Central memory CD8-positive, alpha-beta T cell (primary cell): ENCODE results near the gene COPB2.
A peak's percentile ranks its signal among the peaks of the same experiment; 100 is the strongest.

Experiments used
- ATAC-seq: fragments of 150-1000 bp; cut with Tn5 transposase; replicated peaks from 2 replicates; pipeline ENCODE4 v1.10.0; 2022; ENCODE audit warnings: mild to moderate bottlenecking, moderate FRiP score, moderate number of reproducible peaks; ENCODE audit not compliant: poor library complexity, severe bottlenecking; ENCODE audit errors: extremely low read depth
- DNase-seq, 2 donors: peaks; one replicate each; pipeline ENCODE4 v3.0.0; 2021; ENCODE audit warnings: low spot score in 2 of 2
- H3K27ac Mint-ChIP-seq: one replicate; pipeline ENCODE4 v1.8.0; 2022; ENCODE audit warnings: low read depth, mild to moderate bottlenecking, moderate library complexity, mixed read lengths
- H3K27me3 Mint-ChIP-seq: one replicate; pipeline ENCODE4 v1.8.0; 2022; ENCODE audit warnings: mixed read lengths
- H3K36me3 Mint-ChIP-seq: one replicate; pipeline ENCODE4 v1.8.0; 2022; ENCODE audit warnings: mild to moderate bottlenecking, moderate library complexity, mixed read lengths; ENCODE audit not compliant: insufficient read depth
- H3K4me1 Mint-ChIP-seq: one replicate; pipeline ENCODE4 v1.8.0; 2022; ENCODE audit warnings: mixed read lengths
- H3K4me3 Mint-ChIP-seq: one replicate; pipeline ENCODE4 v1.8.0; 2022; ENCODE audit warnings: mild to moderate bottlenecking, moderate library complexity, mixed read lengths
- H3K9me3 Mint-ChIP-seq: one replicate; pipeline ENCODE4 v1.8.0; 2022; ENCODE audit warnings: mixed read lengths

The COPB2 gene

DNA sequence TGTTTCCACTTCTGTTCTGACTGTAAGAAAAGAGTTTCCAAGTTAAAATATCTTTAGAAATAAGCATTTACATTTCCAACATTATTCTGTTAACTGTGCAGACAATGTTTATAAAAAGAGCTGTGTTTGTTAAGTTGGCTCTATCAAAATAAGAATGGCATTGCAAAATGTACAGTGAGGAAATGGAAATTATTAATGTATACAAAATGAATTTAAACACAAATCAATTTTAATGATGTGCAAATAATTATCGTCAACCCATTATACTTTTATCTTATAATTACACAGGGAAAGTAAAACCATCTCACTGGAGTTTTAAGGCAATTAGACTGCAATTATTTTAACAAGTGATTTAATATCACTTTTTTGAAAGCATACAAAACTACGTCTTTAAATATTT, 28.2 kb downstream of the COPB2 start:
- peaks cover 18% of the 10 kb centered on the region for H3K4me1 Mint-ChIP-seq
- ATAC-seq: no peak
- H3K27me3 Mint-ChIP-seq: no peaks in the 10 kb centered on the region
- H3K36me3 Mint-ChIP-seq: peaks cover 71% of the 10 kb centered on the region
- no peaks in the 10 kb centered on the region for H3K9me3 Mint-ChIP-seq
- no peak overlapping the region for H3K27ac Mint-ChIP-seq
- DNase-seq: no peak
- no peak overlapping the region for H3K4me3 Mint-ChIP-seq

DNA sequence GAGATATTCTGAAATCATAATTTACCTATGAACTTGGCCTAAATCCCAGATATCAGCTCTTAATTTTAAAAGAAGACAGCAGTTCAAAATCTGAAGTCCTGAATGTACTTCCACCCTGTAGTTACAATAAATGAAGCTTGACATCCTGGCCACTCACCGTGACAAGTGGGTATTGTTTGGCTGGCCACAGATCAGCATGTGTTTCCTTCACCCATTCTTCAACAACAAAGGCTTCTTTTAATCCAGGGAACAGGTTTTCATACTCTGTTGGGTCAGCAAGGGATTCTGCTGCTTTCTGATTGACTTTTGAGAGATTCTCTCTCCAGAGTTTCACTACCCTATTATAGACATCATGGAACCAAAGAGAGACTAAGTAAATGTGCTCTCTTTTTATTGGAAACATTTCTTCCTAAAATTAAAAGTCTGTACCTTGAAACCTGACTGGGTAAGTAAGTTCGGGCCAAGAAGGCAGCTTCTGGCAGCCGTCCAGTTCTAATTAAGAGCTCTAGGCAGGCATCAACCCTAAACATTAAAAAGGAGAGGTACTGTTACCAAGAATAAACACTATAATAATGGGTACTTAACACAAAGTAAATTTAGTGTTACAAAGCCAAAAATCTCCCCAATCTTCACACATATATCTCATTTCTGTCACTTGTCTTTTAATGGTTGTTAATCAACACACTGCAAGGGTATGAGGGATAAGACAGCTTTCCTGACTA, 30.4 kb downstream of the COPB2 start:
- Mint-ChIP-seq H3K4me1 (peaks cover 16% of the 10 kb centered on the region), H3K27ac (no peak overlapping the region), H3K36me3 (peaks cover 76% of the 10 kb centered on the region), H3K4me3 (no peak overlapping the region), H3K9me3 (no peaks in the 10 kb centered on the region), H3K27me3 (no peaks in the 10 kb centered on the region)
- DNase-seq: no peak
- no peak for ATAC-seq

DNA sequence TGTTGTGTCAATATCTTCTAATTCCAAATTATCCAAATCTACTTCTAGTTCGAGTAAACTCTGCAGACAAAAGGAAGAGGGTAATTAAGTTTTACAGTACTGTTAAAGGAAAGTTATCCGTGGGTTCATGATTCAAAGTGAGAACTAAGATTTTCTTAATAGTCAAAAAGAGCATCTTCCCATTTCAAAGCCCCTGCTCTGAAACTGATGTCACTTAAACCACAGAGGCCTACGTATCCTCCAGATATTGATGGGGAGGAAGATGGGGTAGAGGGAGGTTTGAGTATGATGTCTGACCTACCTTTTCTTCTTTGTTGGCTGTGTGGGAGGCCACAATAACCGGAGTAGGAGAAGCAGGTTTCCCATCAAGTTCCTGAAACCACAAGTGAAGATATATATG, 31.5 kb downstream of the COPB2 start:
- Mint-ChIP-seq H3K9me3 (no peaks in the 10 kb centered on the region), H3K27ac (peak overlapping the region; percentile 51), H3K4me3 (no peak overlapping the region), H3K4me1 (peaks cover 16% of the 10 kb centered on the region), H3K36me3 (peaks cover 72% of the 10 kb centered on the region), H3K27me3 (no peaks in the 10 kb centered on the region)
- DNase-seq (no peak), ATAC-seq (no peak)

DNA sequence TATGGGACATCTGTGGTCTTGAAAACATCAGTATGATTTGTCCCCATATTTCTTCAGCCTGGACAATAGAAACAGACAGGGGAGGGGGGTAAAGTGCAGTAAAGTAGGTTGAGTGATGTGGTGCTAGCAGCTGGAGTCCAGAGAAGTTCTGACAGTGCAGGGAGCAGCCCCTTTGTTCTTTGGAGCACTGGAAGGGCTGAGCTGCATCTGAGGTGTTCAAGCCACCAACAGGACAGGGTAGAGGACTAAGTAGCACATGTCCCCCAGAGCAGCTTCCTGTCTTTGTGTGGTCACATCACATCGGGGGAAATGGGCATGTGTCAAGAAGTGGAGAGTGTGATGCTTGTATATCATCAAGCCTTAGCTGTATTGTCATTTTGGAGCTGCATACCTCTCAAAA, 33.6 kb downstream of the COPB2 start:
- Mint-ChIP-seq H3K9me3 (no peaks in the 10 kb centered on the region), H3K4me3 (no peak overlapping the region), H3K27me3 (no peaks in the 10 kb centered on the region), H3K4me1 (peaks cover 16% of the 10 kb centered on the region), H3K36me3 (peaks cover 80% of the 10 kb centered on the region), H3K27ac (peak overlapping the region; percentile 19)
- DNase-seq (no peak), ATAC-seq (no peak)

DNA sequence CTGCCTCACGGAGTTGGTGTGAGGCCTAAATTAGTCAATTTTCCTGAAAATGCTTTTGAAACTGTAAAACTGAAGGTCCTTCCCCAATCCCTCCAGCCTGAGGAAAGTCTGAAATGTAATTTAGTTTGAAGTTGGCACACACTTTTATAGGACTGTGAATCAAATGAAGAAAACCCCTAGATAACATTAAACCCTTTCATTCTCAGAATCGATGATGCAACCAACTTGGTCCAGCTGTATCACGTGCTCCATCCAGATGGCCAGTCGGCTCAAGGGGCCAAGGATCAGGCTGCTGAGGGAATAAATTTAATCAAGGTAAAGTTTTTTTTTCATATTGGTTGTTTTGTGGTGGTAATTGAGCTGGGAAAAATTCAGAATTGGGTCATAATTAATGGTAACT, 34.0 kb downstream of the COPB2 start:
- ATAC-seq: no peak
- peak overlapping the region; percentile 19 for H3K27ac Mint-ChIP-seq
- H3K4me3 Mint-ChIP-seq: no peak overlapping the region
- no peaks in the 10 kb centered on the region for H3K9me3 Mint-ChIP-seq
- peaks cover 80% of the 10 kb centered on the region for H3K36me3 Mint-ChIP-seq
- no peak for DNase-seq
- H3K27me3 Mint-ChIP-seq: no peaks in the 10 kb centered on the region
- H3K4me1 Mint-ChIP-seq: peaks cover 16% of the 10 kb centered on the region

DNA sequence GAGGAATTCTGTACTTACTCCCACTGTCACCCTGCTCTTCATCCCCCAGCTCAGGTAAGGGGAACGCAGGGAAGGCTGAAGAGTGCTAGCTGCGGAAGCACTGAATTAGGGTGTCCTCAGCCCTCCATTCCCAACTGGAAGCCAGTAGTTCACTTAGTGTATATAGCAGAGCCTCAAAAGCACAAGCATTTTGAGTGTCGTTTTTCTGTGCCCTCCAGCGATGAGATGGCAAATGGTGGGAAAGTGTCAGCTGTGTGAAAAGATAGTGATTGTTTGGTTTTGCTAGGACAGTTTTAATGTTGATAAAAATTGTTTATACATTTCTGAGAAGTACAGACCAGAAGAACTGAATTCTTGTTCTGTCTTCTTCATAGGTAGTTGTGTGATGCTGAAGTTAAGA, 34.8 kb downstream of the COPB2 start:
- Mint-ChIP-seq H3K27ac (no peak overlapping the region), H3K4me1 (peaks cover 16% of the 10 kb centered on the region), H3K4me3 (no peak overlapping the region), H3K36me3 (peaks cover 78% of the 10 kb centered on the region), H3K9me3 (no peaks in the 10 kb centered on the region), H3K27me3 (no peaks in the 10 kb centered on the region)
- no peak for ATAC-seq
- DNase-seq: no peak

DNA sequence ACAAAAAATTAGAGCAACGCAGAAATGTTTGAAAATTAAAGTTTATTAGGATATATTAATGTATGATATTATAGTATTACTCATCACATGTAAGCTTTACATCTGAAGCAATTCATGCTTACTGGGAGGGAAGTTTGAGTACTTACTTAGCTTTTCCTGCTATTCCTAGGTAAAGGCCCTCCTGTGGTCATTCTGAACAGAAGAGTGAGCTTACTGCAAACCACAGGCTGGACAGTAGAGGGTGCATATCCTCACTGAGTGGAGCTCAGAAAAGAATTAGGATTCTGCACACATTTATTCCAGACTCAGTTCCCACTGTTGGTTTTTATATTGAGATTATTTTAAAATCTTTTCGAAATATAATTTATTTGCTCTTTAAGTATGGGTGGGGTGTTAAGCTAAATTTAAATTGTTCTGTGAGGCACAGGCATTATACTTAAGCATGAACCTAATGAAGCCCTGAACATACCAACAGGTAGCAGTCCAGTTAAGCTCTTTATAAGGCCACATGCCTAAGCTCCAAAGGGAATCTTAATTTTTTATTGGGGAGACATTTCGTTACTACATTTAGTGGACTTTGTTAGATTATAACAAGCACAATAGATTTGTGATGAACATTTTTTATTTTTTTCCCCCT, 35.4 kb downstream of the COPB2 start:
- Mint-ChIP-seq H3K4me1 (peaks cover 16% of the 10 kb centered on the region), H3K27ac (no peak overlapping the region), H3K4me3 (no peak overlapping the region), H3K36me3 (peaks cover 79% of the 10 kb centered on the region), H3K27me3 (no peaks in the 10 kb centered on the region), H3K9me3 (no peaks in the 10 kb centered on the region)
- DNase-seq (no peak), ATAC-seq (no peak)

DNA sequence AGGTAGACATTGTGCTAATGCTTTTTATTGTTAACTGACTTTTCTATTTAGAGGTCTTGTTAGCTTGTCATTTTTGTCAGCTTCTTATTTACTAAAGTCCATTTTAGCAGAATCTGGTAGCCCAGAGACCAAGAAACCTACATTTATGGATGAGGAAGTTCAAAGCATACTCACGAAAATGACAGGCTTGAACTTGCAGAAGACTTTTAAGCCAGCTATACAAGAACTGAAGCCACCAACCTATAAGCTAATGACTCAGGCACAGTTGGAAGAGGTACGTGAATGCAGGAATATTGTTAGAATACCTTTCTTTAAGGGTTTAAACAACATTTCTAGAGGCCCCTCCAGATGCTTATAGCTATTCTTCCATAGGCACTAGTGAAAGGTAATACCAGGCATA, 42.7 kb downstream of the COPB2 start:
- peaks cover 6% of the 10 kb centered on the region for H3K9me3 Mint-ChIP-seq
- H3K36me3 Mint-ChIP-seq: peaks cover 38% of the 10 kb centered on the region
- no peak for DNase-seq
- ATAC-seq: no peak
- H3K4me1 Mint-ChIP-seq: peaks cover 12% of the 10 kb centered on the region
- no peaks in the 10 kb centered on the region for H3K27me3 Mint-ChIP-seq
- H3K4me3 Mint-ChIP-seq: no peak overlapping the region
- H3K27ac Mint-ChIP-seq: no peak overlapping the region

DNA sequence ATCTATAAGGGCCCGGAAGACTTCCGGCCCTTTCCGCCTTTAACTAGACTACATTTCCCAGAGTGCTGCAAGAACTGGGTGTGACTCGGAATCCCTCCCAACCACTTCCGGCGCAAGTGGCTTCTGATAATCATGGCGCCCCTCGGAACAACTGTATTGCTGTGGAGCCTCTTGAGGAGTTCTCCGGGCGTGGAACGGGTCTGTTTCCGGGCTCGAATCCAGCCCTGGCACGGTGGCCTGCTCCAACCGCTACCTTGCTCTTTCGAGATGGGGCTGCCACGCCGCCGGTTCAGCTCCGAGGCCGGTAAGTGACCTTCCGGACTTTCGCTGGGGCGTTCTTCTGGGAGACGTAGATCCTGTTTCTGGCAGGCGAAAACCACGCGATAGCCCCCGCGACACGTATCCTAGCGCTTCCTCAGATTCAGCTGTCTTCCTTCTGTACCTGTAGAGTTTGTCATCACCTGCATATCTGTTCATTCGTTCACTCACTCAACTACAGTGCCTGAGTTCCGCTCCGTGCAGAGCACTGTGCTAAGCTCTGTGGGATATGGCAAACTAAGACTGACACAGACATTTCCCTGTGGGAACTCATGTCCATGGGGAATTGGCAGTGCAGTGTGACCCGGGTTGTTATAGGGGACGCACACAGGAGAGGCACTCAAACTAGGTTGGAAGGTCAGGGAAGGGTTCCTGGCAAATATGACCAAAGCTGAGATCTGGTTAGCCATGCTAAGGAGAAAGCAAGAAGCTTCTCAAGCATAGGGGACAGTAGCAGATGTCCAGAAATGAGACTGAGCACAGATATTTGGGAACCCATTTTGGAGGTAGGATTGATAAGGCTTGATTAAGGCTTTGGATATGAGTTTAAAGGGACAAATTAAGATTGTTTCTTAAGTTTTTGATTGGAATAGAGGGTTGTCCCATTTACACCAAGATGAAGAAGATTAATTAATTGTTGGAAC, 45.3 kb downstream of the COPB2 start, which contains the start of gene MRPS22:
Gene MRPS22 (plus strand): TSS at position 126 of the 962 bp plus-strand sequence. CDS start 7 bp downstream, at position 133.
- no peak within 1 kb of the TSS for H3K4me3 Mint-ChIP-seq
- peaks cover 6% of the 10 kb centered on the region for H3K9me3 Mint-ChIP-seq
- DNase-seq (peak; percentile 60 to 64), ATAC-seq (peak; percentile 97)
- peaks cover 12% of the 10 kb centered on the region for H3K4me1 Mint-ChIP-seq
- H3K27me3 Mint-ChIP-seq: peaks cover 13% of the 10 kb centered on the region
- H3K27ac Mint-ChIP-seq: no peak within 1 kb of the TSS
- H3K36me3 Mint-ChIP-seq: peaks cover 13% of the 10 kb centered on the region

DNA sequence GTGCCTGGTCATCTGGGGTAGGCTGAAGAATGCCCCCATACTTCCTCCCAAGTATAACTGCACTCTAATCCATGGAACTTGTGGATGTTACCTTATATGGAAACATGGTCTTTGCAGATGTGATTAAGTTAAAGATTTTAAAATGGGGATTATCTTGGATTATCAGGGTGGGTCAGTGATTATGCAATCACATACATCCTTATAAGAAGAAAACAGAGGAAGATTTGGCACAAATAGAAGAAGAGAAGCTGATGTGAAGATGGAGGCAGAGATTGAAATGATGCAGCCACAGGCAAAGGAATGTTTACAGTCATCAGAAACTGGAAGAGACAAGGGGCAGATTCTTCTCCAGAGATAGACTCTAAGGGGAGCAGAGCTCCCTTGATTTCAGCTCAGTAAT, 47.4 kb downstream of the COPB2 start:
- H3K9me3 Mint-ChIP-seq: peaks cover 6% of the 10 kb centered on the region

DNA sequence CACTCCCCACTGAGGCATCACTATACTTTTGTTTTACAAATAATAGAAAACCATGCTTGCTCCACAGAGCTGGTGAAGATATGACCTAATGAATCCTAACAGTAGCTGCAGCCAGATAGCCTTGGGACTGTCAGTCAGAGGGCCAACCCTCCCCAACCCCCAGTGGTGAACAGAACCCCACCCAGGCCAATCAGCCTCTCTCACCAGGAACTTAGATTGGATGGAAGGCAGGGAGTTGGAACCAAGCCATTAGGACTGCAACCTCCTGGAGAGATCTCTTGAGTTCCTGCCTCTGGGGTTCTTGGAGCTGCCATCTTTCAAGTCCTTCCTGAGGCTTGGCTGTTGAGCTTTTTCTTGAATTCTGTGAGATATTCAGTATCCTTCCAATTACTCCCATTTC, 48.7 kb downstream of the COPB2 start:
- DNase-seq (no peak), ATAC-seq (no peak)
- peaks cover 6% of the 10 kb centered on the region for H3K9me3 Mint-ChIP-seq
- peaks cover 6% of the 10 kb centered on the region for H3K4me1 Mint-ChIP-seq
- H3K4me3 Mint-ChIP-seq: no peak overlapping the region
- H3K36me3 Mint-ChIP-seq: peaks cover 1% of the 10 kb centered on the region
- H3K27me3 Mint-ChIP-seq: peaks cover 16% of the 10 kb centered on the region
- H3K27ac Mint-ChIP-seq: no peak overlapping the region

More for the DNA sequence above, 47.4 kb downstream of the COPB2 start:
- H3K4me3 Mint-ChIP-seq: no peak overlapping the region
- H3K36me3 Mint-ChIP-seq: peaks cover 1% of the 10 kb centered on the region
- ATAC-seq: no peak
- no peak for DNase-seq
- no peak overlapping the region for H3K27ac Mint-ChIP-seq
- H3K4me1 Mint-ChIP-seq: peaks cover 6% of the 10 kb centered on the region
- H3K27me3 Mint-ChIP-seq: peaks cover 16% of the 10 kb centered on the region

DNA sequence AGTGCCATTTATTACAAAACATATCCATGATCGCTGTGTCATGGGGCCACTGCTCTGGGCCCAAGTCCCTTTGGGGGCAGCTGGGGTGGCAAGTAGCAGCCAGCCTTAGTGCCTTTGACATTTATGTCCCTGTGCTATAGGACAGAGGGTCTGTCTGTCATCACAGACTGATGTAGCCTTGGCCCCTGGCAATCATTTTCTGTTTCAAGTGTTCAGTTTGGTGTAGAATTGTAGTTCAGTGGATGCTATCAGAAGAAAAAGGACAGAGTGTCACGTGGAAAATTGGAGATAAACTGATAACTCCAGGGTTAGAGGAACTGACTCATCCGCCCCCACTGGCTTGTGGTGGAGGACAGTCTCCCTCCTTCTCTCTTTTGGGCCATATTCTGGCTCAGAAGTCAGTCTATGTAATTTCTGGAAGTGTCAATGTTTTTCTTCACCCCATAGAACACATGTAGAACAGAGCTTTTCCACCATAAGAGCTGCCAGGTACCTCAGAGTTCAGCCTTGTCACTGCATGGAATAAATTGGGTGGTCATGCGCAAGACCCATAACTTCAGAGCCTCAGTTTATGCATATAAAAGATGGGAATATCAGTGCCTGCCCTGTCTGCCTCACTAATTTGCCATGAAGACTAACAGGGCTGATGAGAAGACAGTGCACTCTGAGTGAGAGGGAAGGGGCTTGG, 50.1 kb downstream of the COPB2 start:
- peaks cover 6% of the 10 kb centered on the region for H3K9me3 Mint-ChIP-seq
- H3K4me1 Mint-ChIP-seq: peaks cover 6% of the 10 kb centered on the region
- H3K4me3 Mint-ChIP-seq: no peak overlapping the region
- no peak for DNase-seq
- ATAC-seq: no peak
- peaks cover 16% of the 10 kb centered on the region for H3K27me3 Mint-ChIP-seq
- no peak overlapping the region for H3K27ac Mint-ChIP-seq
- H3K36me3 Mint-ChIP-seq: peaks cover 1% of the 10 kb centered on the region
